B cell (primary cell): ENCODE data around the gene ZP4. TPM values are rescaled to one million over a fixed set of nuclear protein-coding genes. Genes with fewer than 3 reads are reported as not detected.

Experiments
- ATAC-seq: fragments of 200-7000 bp; cut with Tn5 transposase; one replicate; pipeline ENCODE4 v1.10.0; 2021; ENCODE audit warnings: low read depth, mild to moderate bottlenecking, moderate number of reproducible peaks, moderate library complexity
- CTCF ChIA-PET: fragments of 350-600 bp; sonication (Branson Sonifier 250); formaldehyde crosslinking; loops from one replicate; lab custom pipeline; 2021; ENCODE audit warnings: antibody characterized with exemption, inconsistent platforms; lab: Charles Lee
- POLR2A ChIA-PET: fragments of 350-600 bp; sonication (Branson Sonifier 250); formaldehyde crosslinking; loops from one replicate; lab custom pipeline; 2021; ENCODE audit warnings: antibody characterized with exemption; lab: Charles Lee
- DNase-seq: peaks from one replicate; pipeline ENCODE4 v3.0.0; 2013
- H2AFZ ChIP-seq: 2 replicates; pipeline ENCODE4 v1.6.1; 2012; ENCODE audit warnings: mild to moderate bottlenecking, low read depth, low read length; ENCODE audit not compliant: insufficient read depth, poor library complexity, severe bottlenecking
- H3K27ac ChIP-seq, 2 donors: 1 replicate in 1 of 2; 2 replicates in 1 of 2; pipeline ENCODE4 v1.5.1; 2012 to 2013; ENCODE audit warnings: low read length in 2 of 2, mild to moderate bottlenecking in 2 of 2, moderate library complexity in 1 of 2
- H3K27me3 ChIP-seq, 4 experiments: fragments of 200-600 bp in 1 of 4; sonication (generic) in 1 of 4; replicated peaks in 1 of 4; 1 replicate in 2 of 4; 2 replicates in 2 of 4; pipeline versions ENCODE4 v1.6.1 to v1.7.0; 2013 to 2016; ENCODE audit warnings: low read length in 3 of 4, mild to moderate bottlenecking in 2 of 4, mixed read lengths in 1 of 4, moderate library complexity in 1 of 4; ENCODE audit not compliant: insufficient read depth in 4 of 4, control insufficient read depth in 3 of 4; ENCODE audit errors: control extremely low read depth in 1 of 4
- H3K36me3 ChIP-seq, 2 experiments: replicated peaks in 1 of 2; 1 replicate in 1 of 2; 2 replicates in 1 of 2; pipeline versions ENCODE4 v1.6.1 to v1.7.1; 2013; ENCODE audit warnings: low read length in 1 of 2; ENCODE audit not compliant: insufficient read depth in 2 of 2, control insufficient read depth in 1 of 2; ENCODE audit errors: control extremely low read depth in 1 of 2, extremely low read depth in 1 of 2
- H3K4me1 ChIP-seq, 2 donors: fragments of 200-600 bp in 1 of 2; sonication (generic) in 1 of 2; 1 replicate in 1 of 2; 2 replicates in 1 of 2; pipeline versions ENCODE4 v1.5.1 to v1.6.1; 2013 to 2017; ENCODE audit warnings: low read length in 2 of 2; ENCODE audit not compliant: control insufficient read depth in 2 of 2, insufficient read depth in 2 of 2
- H3K4me2 ChIP-seq: replicated peaks from 2 replicates; pipeline ENCODE3; 2012; ENCODE audit warnings: mild to moderate bottlenecking, low read depth, low read length; ENCODE audit not compliant: poor library complexity, severe bottlenecking
- H3K4me3 ChIP-seq, 5 experiments: fragments of 200-600 bp in 1 of 5; sonication (generic) in 1 of 5; 1 replicate in 3 of 5; 2 replicates in 2 of 5; pipeline versions ENCODE4 v1.5.1 to v1.7.0; 2011 to 2016; ENCODE audit warnings: low read length in 4 of 5, mild to moderate bottlenecking in 4 of 5, low read depth in 2 of 5, control low read depth in 1 of 5, moderate library complexity in 1 of 5; ENCODE audit not compliant: insufficient read depth in 1 of 5; ENCODE audit errors: control extremely low read depth in 1 of 5, extremely low read depth in 1 of 5
- H3K79me2 ChIP-seq: fragments of 200-600 bp; sonication (generic); one replicate; pipeline ENCODE4 v1.6.0; 2016; ENCODE audit warnings: low read length; ENCODE audit not compliant: control insufficient read depth, insufficient read depth
- H3K9ac ChIP-seq: fragments of 200-600 bp; sonication (generic); 2 replicates; pipeline ENCODE4 v1.6.1; 2017; ENCODE audit warnings: mild to moderate bottlenecking, low read length, moderate library complexity
- H3K9me3 ChIP-seq, 3 donors: one replicate each; pipeline versions ENCODE4 v1.6.1 to v1.7.1; 2013; ENCODE audit warnings: low read length in 2 of 3; ENCODE audit not compliant: control insufficient read depth in 2 of 3, insufficient read depth in 1 of 3; ENCODE audit errors: control extremely low read depth in 1 of 3
- H4K20me1 ChIP-seq: 2 replicates; pipeline ENCODE4 v1.6.0; 2012; ENCODE audit warnings: mild to moderate bottlenecking, low read length; ENCODE audit not compliant: insufficient read depth, control insufficient read depth, poor library complexity, severe bottlenecking
- H3K27ac Mint-ChIP-seq: one replicate; pipeline ENCODE4 v1.8.0; 2021; ENCODE audit warnings: mixed read lengths
- H3K27me3 Mint-ChIP-seq: one replicate; pipeline ENCODE4 v1.8.0; 2021; ENCODE audit warnings: mixed read lengths
- H3K4me1 Mint-ChIP-seq: one replicate; pipeline ENCODE4 v1.8.0; 2021; ENCODE audit warnings: mixed read lengths
- H3K4me3 Mint-ChIP-seq: one replicate; pipeline ENCODE4 v1.8.0; 2021; ENCODE audit warnings: mixed read lengths
- H3K9me3 Mint-ChIP-seq: one replicate; pipeline ENCODE4 v1.8.0; 2022; ENCODE audit warnings: mixed read lengths; ENCODE audit not compliant: insufficient read depth
- CTCF ChIP-seq: fragments of 200-600 bp; IDR thresholded peaks from one replicate; pipeline ENCODE4 v1.8.0; 2022; ENCODE audit warnings: antibody characterized with exemption, mild to moderate bottlenecking
- EZH2 ChIP-seq: IDR thresholded peaks from 2 replicates; pipeline ENCODE4 v1.6.1; 2012; ENCODE audit warnings: borderline replicate concordance, low read depth, mild to moderate bottlenecking, moderate library complexity, low read length; ENCODE audit not compliant: insufficient read depth, poor library complexity, severe bottlenecking
- WGBS: methylation state at CpG from one replicate; pipeline ENCODE4 v1.1.5; 2013; ENCODE audit warnings: missing lambda C conversion rate; ENCODE audit not compliant: insufficient coverage; 5-methylcytosine and 5-hydroxymethylcytosine counted together
- intact Hi-C: fragments of 100-400 bp; cut with micrococcal nuclease; formaldehyde crosslinking; loops from one replicate; pipeline ENCODE4 v1.10.0; 2022
- polyA plus RNA-seq: library from polyadenylated mRNA; depleted of rRNA; stranded (reverse); fragments of >200 nt; gene quantifications from 2 replicates; pipeline ENCODE4 v1.2.3, GENCODE V29; 2012
- total RNA-seq, 2 donors: library from RNA; stranded (reverse); fragments of 120-200 nt in 1 of 2; gene quantifications; 1 replicate in 1 of 2; 2 replicates in 1 of 2; pipeline versions ENCODE4 v1.2.3 to v1.2.4, GENCODE V29; 2013 to 2022

Gene ZP4
- total and polyA plus RNA-seq, 2 donors (not counting 1 experiment from before 2014, with no cell fraction given), result not detected

- no peaks in the 10 kb centered on the region for H3K9me3 Mint-ChIP-seq
- Histone ChIP-seq H3K4me3 (no peak overlapping the region), H3K4me1 (no peaks in the 10 kb centered on the region), H3K9me3 (peaks cover 0 to 16% (median 0%) of the 10 kb centered on the region in 3 donors), H3K79me2 (no peaks in the 10 kb centered on the region), H3K36me3 (no peaks in the 10 kb centered on the region), H3K27ac (no peak overlapping the region), H4K20me1 (no peaks in the 10 kb centered on the region), H3K9ac (no peak overlapping the region), H3K27me3 (no peaks in the 10 kb centered on the region), H3K4me2 (no peak overlapping the region), H2AFZ (no peak overlapping the region)
- H3K4me3 Mint-ChIP-seq, result no peak overlapping the region
- no peak for TF ChIP-seq EZH2
- no peak for TF ChIP-seq CTCF
- H3K27ac Mint-ChIP-seq, result no peak overlapping the region
- H3K27me3 Mint-ChIP-seq, result no peaks in the 10 kb centered on the region
- ATAC-seq (no peak), DNase-seq (no peak)
- H3K4me1 Mint-ChIP-seq, result no peaks in the 10 kb centered on the region
- ChIA-PET CTCF (no interaction called here), POLR2A (no interaction called here)
- intact Hi-C loops, result no loop called here
These were observed 30.6 kb upstream of the ZP4 start for GRCh38 chr1:237921306-237921705.

- Mint-ChIP-seq H3K27me3 (no peaks in the 10 kb centered on the region), H3K4me1 (no peaks in the 10 kb centered on the region), H3K27ac (no peak overlapping the region), H3K4me3 (no peak overlapping the region), H3K9me3 (no peaks in the 10 kb centered on the region)
- no peak overlapping the region for H3K27ac ChIP-seq
- TF ChIP-seq EZH2, result no peak
- TF ChIP-seq CTCF, result no peak
- no peaks in the 10 kb centered on the region for H3K36me3 ChIP-seq
- no CpG with 5 or more reads among the region's 2 CpGs for WGBS
- CTCF ChIA-PET, result no interaction called here
- POLR2A ChIA-PET, result no interaction called here
- H3K9me3 ChIP-seq, result peaks cover 0 to 16% (median 4%) of the 10 kb centered on the region in 3 donors
- H3K9ac ChIP-seq, result no peak overlapping the region
- H3K4me2 ChIP-seq, result no peak overlapping the region
- no peak overlapping the region for H2AFZ ChIP-seq
- no peaks in the 10 kb centered on the region for H3K4me1 ChIP-seq
- no peaks in the 10 kb centered on the region for H4K20me1 ChIP-seq
- no peaks in the 10 kb centered on the region for H3K27me3 ChIP-seq
- intact Hi-C loops, result no loop called here
- no peak for ATAC-seq
- H3K4me3 ChIP-seq, result no peak overlapping the region
- no peak for DNase-seq
- H3K79me2 ChIP-seq, result no peaks in the 10 kb centered on the region
These were observed 22.6 kb upstream of the ZP4 start for GRCh38 chr1:237913345-237913744.
